HG02642 (cell line): Measurements from ENCODE around the gene NSMCE4A.
"Not testable (repeated sequence)": the region's sequence is repeated elsewhere in the genome, so short reads cannot be mapped to it uniquely, and the experiment has no call there.

Experiments used
- ATAC-seq: cut with Tn5 transposase; IDR thresholded peaks from one replicate; pipeline ENCODE4 v1.9.1; 2021; ENCODE audit warnings: mild to moderate bottlenecking; ENCODE audit not compliant: unreplicated experiment, poor library complexity

Gene NSMCE4A

GRCh38 chr10:121990015-121990677 is 15.1 kb upstream of the NSMCE4A start:
- ATAC-seq = no peak

GRCh38 chr10:121988361-121989324 is 13.6 kb upstream of the NSMCE4A start, which contains the start of gene TACC2:
Gene TACC2 (plus strand): TSS chr10:121989163. CDS start chr10:122021982, 32,819 bp downstream.
- no peak for ATAC-seq

GRCh38 chr10:121984463-121984862 is 9.4 kb upstream of the NSMCE4A start:
- no peak for ATAC-seq

- ATAC-seq = no peak
Observed at GRCh38 chr10:121983852-121984251, 8.8 kb upstream of the NSMCE4A start.

- ATAC-seq = no peak
Observed at GRCh38 chr10:121981346-121981745, 6.3 kb upstream of the NSMCE4A start.

DNA sequence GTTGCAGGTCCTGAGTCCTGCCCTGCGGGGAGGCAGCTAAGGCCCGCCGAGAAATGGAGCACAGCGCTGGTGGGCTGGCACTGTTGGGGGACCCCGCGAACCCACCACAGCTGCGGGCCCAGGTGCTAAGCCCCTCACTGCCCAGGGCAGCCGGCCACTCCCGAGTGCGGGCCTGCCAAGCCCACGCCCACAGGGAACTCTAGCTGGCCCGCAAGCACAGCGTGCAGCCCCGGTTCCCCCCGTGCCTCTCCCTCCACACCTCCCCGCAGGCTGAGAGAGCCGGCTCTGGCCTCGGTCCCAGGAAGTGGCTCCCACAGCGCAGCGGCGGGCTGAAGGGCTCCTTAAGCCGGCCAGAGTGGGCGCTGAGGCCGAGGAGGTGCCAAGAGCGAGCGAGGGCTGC is 3.5 kb upstream of the NSMCE4A start:
- no peak for ATAC-seq

DNA sequence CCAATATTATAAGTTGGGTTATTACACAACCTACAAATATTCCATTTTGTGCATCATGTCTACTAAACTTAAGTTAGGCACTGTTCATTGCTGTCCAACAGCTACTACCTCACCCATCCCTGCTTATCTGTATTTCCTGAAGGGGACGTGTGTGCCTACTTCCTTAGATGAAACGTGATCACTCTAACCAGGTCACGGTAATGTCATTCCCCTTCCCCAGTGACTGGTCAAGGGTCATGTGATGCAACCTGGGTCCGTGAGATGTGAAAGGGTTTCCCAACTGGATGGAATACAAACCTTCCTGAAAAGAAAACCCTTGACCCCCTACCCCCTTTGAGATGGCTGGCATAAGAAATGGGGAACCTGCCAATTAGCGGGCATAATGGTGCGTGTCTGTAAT is 1.6 kb upstream of the NSMCE4A start:
- ATAC-seq = no peak

GRCh38 chr10:121975295-121976086 is 474 bp upstream of the NSMCE4A start:
- ATAC-seq = no peak

- ATAC-seq = no peak
Observed at GRCh38 chr10:121974019-121974534, 940 bp downstream of the NSMCE4A start.

- ATAC-seq = not testable (repeated sequence)
Observed at GRCh38 chr10:121969086-121969485, 5.9 kb downstream of the NSMCE4A start.

DNA sequence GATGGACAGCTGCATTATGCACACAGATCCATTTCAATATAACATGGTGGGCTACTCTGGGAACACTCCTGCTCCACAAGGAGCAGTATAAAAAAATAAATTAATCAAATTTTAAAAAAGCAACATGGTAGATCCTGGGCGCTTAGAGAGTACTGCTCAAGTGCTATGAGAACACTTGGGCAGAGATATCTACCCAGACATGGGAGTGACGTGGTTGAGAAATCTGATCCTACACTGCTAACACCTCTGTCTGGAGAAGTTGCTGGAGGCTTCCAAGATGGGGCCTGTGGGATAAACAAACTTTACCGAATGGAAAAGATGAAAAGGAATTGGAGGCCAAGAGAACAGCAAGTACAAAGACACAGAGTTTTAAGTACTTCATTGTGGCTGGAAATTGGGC is 9.0 kb downstream of the NSMCE4A start:
- ATAC-seq = no peak

DNA sequence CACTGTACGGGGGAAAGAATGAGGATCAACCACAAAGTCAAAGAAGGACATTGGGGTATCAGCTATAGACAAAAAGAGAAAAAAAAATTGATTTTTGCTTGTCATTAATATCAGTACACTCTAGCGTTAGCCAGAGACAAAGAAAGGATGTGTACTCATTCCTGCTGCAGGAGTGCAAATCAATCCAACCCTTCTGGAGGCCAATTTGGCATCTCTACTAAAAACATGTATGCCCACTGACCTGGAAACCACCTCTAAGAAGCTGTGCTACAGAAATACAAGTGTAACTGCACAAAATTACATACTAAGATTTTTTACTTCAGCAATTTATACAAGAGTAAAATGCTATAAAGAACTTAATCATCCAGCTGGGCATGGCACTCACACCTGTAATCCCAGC is 13.6 kb downstream of the NSMCE4A start:
- ATAC-seq = no peak

DNA sequence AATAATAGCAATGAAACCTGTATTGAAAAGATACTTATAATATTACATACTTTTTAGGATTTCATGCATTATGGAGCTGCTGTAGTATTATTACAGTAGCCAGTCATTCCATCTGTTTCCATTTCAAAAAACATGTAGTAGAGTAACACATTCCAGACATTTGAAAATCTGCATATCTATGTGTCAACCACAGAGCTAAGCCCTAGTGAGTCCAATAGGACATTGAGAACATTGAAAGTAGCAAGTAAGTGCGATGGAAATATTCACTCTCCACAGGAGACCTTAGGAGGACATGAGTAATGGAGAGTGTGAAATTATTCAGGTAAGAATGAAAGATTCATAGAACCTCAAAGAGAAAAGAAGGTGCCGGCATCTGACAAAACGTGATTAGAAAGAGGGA is 15.3 kb downstream of the NSMCE4A start:
- no peak for ATAC-seq

DNA sequence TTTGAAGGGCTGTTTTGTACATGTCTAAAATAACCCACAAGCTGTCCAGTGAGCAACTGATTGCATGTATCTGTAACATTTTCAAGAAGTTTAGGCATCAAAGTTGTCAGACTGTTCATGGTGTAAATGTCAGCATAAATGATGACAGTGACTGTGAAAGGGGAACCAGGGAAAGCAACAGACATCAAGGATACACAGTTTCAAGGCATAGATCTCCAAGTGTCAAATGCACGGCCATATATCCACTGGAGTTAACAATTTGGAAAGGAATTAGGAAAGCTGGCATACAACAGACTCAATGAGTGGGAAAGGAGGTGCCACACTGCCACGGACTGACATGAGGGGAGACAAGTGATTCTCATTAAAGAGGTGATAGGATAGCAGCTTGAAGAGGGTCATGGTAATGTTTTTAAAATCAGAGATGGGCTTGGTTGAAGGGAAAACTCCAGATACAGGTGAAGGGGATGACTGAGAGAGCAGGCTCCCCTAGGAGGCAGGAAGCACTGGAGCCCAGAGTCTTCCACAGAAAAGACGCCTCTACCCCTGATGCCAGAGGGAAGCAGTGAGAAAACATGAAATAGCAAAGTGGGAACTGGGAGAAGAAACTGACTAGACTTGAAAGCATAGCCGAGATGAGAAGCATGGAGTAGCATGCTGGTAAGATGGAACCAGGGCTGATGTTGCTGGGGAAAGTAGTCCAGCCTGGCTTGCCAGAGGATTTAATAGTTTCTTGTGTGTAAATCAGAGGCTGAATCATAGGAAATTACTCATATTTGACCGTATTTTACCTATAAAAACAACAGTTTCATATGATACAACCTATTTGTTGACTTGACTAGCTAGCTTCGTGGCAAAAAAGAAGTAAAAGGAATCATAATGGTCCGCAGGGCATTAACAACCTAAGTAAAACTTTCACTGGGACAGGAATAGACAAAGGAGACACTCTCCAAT is 18.6 kb downstream of the NSMCE4A start:
- ATAC-seq = no peak

GRCh38 chr10:121952226-121952625 is 22.8 kb downstream of the NSMCE4A start:
- no peak for ATAC-seq

- ATAC-seq = no peak
Observed at GRCh38 chr10:121949451-121949850, 25.6 kb downstream of the NSMCE4A start.

DNA sequence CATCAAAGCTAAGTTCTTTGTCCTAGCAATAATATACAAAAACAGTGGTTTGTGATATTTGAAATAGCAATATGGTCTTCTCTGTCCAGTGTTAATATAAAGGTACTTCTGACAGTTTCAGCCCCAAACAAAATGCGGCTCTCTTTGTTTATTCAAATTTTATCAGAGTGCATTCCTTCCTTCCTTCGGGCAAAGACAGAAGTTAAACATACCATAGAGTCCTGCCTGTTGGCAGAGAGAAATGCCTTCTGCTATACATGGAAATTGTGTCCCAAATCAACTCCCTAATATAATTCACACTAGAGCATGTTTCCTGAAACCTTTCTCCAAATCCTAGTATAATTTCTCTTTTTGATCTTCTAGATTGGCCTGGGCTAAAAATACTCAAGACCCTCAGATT is 26.0 kb downstream of the NSMCE4A start:
- ATAC-seq = no peak

GRCh38 chr10:121947343-121948330 is 27.4 kb downstream of the NSMCE4A start:
- ATAC-seq = no peak
